Gastroesophageal sphincter (tissue), 4 donors: Measurements from ENCODE around the gene SMAD3. TPM values are rescaled to one million over a fixed set of nuclear protein-coding genes. Genes with fewer than 3 reads are reported as not detected.

Experiments used
- ATAC-seq: fragments of 150-250 bp; one replicate; pipeline ENCODE4 v1.9.1; 2016; ENCODE audit warnings: mild to moderate bottlenecking, moderate library complexity
- H3K27ac ChIP-seq, 4 donors: fragments of 200-600 bp; sonication (generic) in 3 of 4; 1 replicate in 3 of 4; 2 replicates in 1 of 4; pipeline ENCODE4 v1.5.1; 2016 to 2019
- H3K27me3 ChIP-seq: fragments of 200-600 bp; sonication (generic); one replicate; pipeline ENCODE4 v1.5.1; 2019
- H3K36me3 ChIP-seq, 2 donors: fragments of 200-600 bp; sonication (generic); one replicate each; pipeline ENCODE4 v1.5.1; 2019; ENCODE audit warnings: control low read depth in 1 of 2
- H3K4me1 ChIP-seq, 3 donors: fragments of 200-600 bp; sonication (generic); 1 replicate in 2 of 3; 2 replicates in 1 of 3; pipeline ENCODE4 v1.5.1; 2016 to 2019; ENCODE audit warnings: control low read depth in 2 of 3
- H3K4me3 ChIP-seq, 2 donors: fragments of 200-600 bp; sonication (generic); one replicate each; pipeline ENCODE4 v1.5.1; 2019; ENCODE audit warnings: mild to moderate bottlenecking in 1 of 2, moderate library complexity in 1 of 2
- H3K9me3 ChIP-seq, 3 donors: fragments of 200-600 bp; sonication (generic); one replicate each; pipeline ENCODE4 v1.5.1; 2017 to 2019; ENCODE audit warnings: control low read depth in 2 of 3
- EP300 ChIP-seq: sonication (generic); formaldehyde crosslinking; IDR thresholded peaks from one replicate; pipeline ENCODE4 v1.6.1; 2017; ENCODE audit warnings: antibody characterized with exemption, mild to moderate bottlenecking
- POLR2A ChIP-seq, 2 donors: fragments of 450-650 bp; IDR thresholded peaks; one replicate each; pipeline ENCODE4 v1.6.1; 2017; ENCODE audit warnings: antibody characterized with exemption in 2 of 2, mild to moderate bottlenecking in 2 of 2, moderate library complexity in 1 of 2
- POLR2AphosphoS5 ChIP-seq: sonication (generic); formaldehyde crosslinking; IDR thresholded peaks from one replicate; pipeline ENCODE4 v1.6.1; 2017; ENCODE audit warnings: antibody characterized with exemption
- WGBS, 2 donors: methylation state at CpG; one replicate each; pipeline ENCODE4 v1.1.5; 2018; ENCODE audit warnings: low coverage in 1 of 2; 5-methylcytosine and 5-hydroxymethylcytosine counted together
- total RNA-seq, 4 donors: library from RNA; depleted of rRNA; stranded (reverse); fragments of >200 nt; gene quantifications; one replicate each; pipeline ENCODE4 v1.1.0, GENCODE V29; 2016
- TF ChIP-seq, protein P1 (sequence below), 4 experiments: fragments of 200-600 bp in 2 of 4; fragments of 450-650 bp in 2 of 4; sonication (generic) in 1 of 4; IDR thresholded peaks; one replicate each; pipeline ENCODE4 v1.5.1; 2017 to 2019; ENCODE audit warnings: antibody characterized with exemption in 4 of 4, mild to moderate bottlenecking in 2 of 4, moderate library complexity in 2 of 4

The SMAD3 gene
- total RNA-seq, 4 donors from 2014 or later, result 19.8 to 30.6 (median 25.9) TPM

DNA sequence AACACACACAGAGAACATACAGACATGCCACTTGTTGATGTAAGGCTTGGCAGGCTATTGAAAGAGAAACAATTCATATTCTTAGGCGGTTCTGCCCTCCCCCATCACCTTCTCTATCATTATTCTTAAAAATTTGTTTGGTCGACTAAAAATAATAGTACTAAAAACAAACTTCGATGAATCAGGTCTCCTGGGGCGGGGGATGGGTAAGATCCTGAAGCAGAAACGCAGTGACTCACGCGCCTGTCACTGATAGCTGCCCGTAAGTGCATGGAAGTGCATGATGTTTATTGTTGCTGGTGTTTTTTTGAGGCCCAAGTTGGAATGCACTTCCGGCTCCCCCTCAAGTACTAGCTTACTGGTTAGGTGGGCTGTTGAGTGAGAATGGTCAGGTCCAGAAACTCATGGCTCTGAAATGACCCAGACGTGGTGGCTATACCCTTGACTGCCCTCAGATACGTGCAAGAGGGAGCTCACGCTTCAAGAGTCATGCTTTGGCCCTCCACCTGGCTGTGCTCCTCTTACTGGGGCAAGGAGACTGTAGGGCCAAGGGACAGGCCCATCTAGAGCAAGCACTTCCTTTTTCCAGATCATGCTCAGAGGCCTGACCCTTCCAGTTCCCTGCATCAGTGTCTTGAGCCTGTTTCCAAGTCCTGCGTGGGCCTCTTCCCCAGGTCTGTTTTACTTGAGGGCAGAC lies 10.9 kb downstream of the SMAD3 start:
- no peak for TF ChIP-seq EP300
- TF ChIP-seq, protein P1, sequence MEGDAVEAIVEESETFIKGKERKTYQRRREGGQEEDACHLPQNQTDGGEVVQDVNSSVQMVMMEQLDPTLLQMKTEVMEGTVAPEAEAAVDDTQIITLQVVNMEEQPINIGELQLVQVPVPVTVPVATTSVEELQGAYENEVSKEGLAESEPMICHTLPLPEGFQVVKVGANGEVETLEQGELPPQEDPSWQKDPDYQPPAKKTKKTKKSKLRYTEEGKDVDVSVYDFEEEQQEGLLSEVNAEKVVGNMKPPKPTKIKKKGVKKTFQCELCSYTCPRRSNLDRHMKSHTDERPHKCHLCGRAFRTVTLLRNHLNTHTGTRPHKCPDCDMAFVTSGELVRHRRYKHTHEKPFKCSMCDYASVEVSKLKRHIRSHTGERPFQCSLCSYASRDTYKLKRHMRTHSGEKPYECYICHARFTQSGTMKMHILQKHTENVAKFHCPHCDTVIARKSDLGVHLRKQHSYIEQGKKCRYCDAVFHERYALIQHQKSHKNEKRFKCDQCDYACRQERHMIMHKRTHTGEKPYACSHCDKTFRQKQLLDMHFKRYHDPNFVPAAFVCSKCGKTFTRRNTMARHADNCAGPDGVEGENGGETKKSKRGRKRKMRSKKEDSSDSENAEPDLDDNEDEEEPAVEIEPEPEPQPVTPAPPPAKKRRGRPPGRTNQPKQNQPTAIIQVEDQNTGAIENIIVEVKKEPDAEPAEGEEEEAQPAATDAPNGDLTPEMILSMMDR (IDR thresholded peaks at IDR 0.05), result no peak
- H3K4me3 ChIP-seq, result no peak overlapping the region
- H3K9me3 ChIP-seq, result no peaks in the 10 kb centered on the region
- no peak for ATAC-seq
- WGBS, 2 donors, result 69 to 80% methylated on average over 9 to 12 of the region's 13 CpGs
- peak overlapping the region in 2 of 4 donors; percentile 11 to 64 for H3K27ac ChIP-seq
- peaks cover 0 to 98% (median 35%) of the 10 kb centered on the region in 3 donors for H3K4me1 ChIP-seq
- no peaks in the 10 kb centered on the region for H3K27me3 ChIP-seq
- no peaks in the 10 kb centered on the region for H3K36me3 ChIP-seq

DNA sequence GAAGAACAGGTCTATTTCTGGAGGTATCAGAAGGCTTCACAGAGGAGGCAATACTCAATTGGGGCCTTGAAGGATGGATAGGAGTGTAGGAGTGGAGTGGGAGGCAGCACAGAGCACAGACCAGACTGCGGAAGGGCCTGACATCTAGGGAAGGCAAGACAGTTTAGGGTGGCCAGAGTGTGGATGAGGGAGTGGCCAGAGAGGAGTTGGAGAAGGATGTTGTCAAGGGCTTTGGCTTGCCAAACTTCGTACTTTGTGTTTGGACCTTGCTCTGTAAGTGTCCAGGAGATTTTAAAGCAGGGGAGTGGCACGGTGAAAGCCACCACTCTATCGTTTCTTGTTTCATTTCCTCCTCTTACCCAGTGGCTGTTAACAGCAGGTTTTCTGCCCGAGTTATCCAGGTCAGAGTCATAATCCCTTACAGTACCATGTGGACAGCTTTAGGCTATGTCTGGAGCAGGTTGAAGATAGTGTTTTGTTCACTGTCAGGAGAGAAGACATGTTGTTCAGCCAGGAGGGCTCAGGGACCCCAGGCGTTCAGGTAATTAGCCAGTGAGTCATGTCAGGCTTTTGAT lies 12.3 kb downstream of the SMAD3 start:
- peaks cover 0 to 100% (median 37%) of the 10 kb centered on the region in 3 donors for H3K4me1 ChIP-seq
- no peaks in the 10 kb centered on the region for H3K27me3 ChIP-seq
- no peak overlapping the region for H3K4me3 ChIP-seq
- no peak for TF ChIP-seq POLR2A (IDR thresholded peaks at IDR 0.05)
- TF ChIP-seq, protein P1 (IDR thresholded peaks at IDR 0.05), result no peak
- TF ChIP-seq POLR2AphosphoS5, result no peak
- no peak for TF ChIP-seq EP300
- H3K27ac ChIP-seq, result peak overlapping the region in 3 of 4 donors; percentile 3 to 47 (median 12)
- no peaks in the 10 kb centered on the region for H3K9me3 ChIP-seq
- WGBS, 2 donors, result 52 to 65% methylated on average over 5 to 6 of the region's 6 CpGs
- ATAC-seq, result no peak
- no peaks in the 10 kb centered on the region for H3K36me3 ChIP-seq

DNA sequence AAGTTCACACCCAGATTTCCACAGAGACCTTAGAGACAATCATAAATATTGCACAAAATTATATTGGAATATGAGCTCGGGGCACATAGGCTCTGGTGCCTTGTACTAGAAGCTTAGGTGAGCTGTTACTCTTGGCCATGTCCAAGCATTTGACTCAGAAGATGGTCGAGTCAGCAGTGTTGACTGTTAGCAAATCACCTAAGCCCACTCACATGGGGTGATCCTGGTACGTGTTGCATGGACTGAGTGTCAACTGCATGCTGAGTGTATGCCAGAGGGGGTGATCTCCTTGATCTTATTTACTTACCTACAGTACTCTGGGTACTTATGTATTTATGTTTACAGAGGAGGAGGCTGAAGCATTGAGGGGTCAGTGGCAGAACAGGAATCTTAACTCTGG lies 14.0 kb downstream of the SMAD3 start:
- WGBS, 2 donors, result 65 to 74% methylated on average over 2 to 3 of the region's 3 CpGs
- Histone ChIP-seq H3K4me3 (no peak overlapping the region), H3K36me3 (no peaks in the 10 kb centered on the region), H3K27me3 (no peaks in the 10 kb centered on the region), H3K27ac (peak overlapping the region in 1 of 4 donors; percentile 81), H3K4me1 (peaks cover 0 to 97% (median 39%) of the 10 kb centered on the region in 3 donors), H3K9me3 (no peaks in the 10 kb centered on the region)
- no peak for ATAC-seq
- TF ChIP-seq, protein P1 (IDR thresholded peaks at IDR 0.05), result no peak
- TF ChIP-seq EP300, result no peak
- TF ChIP-seq POLR2A (IDR thresholded peaks at IDR 0.05), result no peak
- no peak for TF ChIP-seq POLR2AphosphoS5

DNA sequence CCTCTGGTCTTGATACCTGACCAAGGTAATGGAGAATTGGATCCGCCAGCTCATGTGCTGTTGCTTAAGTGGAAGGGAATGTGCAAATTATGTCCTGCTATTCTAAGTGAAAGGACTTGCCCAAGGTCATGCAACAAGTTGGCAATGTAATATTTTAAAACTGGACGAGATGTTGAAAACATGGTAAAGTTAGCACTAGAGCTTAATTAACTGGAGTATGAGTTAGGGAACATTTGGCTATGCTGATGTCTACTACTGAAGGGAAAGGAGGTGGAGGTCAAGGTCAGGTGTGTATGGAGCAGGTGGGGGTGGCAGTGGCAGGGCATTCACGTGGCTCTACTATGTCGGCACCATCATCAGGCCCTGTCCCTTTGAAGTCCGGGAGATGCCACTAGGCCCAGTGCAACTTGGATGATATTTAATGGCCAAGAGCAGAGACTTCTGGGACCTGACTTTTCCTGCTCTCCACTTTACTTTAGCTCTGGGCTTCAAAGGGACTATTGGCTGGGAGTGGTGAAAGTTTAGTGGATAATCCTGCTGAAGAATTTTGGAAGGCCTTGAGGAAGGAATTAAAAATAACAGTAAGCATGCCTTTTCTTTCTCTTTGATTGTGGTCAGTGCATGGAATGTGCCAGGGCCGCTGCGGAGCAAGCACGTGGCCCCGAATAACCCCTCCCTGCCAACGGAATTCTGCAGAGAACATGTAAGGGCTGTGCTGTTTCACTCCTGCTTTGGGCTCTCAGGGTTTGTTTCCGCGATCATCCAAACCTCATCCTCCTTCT lies 14.9 kb downstream of the SMAD3 start:
- Histone ChIP-seq H3K4me3 (peak overlapping the region in 1 of 2 donors; percentile 3), H3K27ac (peak overlapping the region; percentile 45 to 81 (median 74)), H3K4me1 (peaks cover 0 to 97% (median 45%) of the 10 kb centered on the region in 3 donors), H3K9me3 (no peaks in the 10 kb centered on the region), H3K27me3 (no peaks in the 10 kb centered on the region), H3K36me3 (no peaks in the 10 kb centered on the region)
- no peak for TF ChIP-seq EP300
- TF ChIP-seq POLR2AphosphoS5, result peak; percentile 65
- TF ChIP-seq, protein P1 (IDR thresholded peaks at IDR 0.05), result peak in 1 of 4 experiments; percentile 12
- no peak for TF ChIP-seq POLR2A (IDR thresholded peaks at IDR 0.05)
- ATAC-seq, result peak; percentile 81
- 38 to 41% methylated on average over 9 to 10 of the region's 12 CpGs for WGBS, 2 donors
